Esophagus squamous epithelium (tissue), 5 donors: ENCODE results near the gene CNNM1. TPM values are rescaled to one million over a fixed set of nuclear protein-coding genes. Genes with fewer than 3 reads are reported as not detected.

Source experiments
- DNase-seq: peaks from one replicate; lab custom pipeline; 2025; lab: John Stamatoyannopoulos, UW
- H3K27ac ChIP-seq, 4 donors: fragments of 200-600 bp; sonication (generic); one replicate each; pipeline ENCODE4 v1.5.1; 2016 to 2019; ENCODE audit warnings: mild to moderate bottlenecking in 1 of 4
- H3K27me3 ChIP-seq, 4 donors: fragments of 200-600 bp; sonication (generic); 1 replicate in 3 of 4; 2 replicates in 1 of 4; pipeline versions ENCODE4 v1.5.1 to v1.6.0; 2017 to 2021; ENCODE audit warnings: antibody characterized with exemption in 1 of 4
- H3K36me3 ChIP-seq, 3 donors: fragments of 200-600 bp; sonication (generic); one replicate each; pipeline ENCODE4 v1.5.1; 2016 to 2019
- H3K4me1 ChIP-seq, 3 donors: fragments of 200-600 bp; sonication (generic); one replicate each; pipeline ENCODE4 v1.5.1; 2017 to 2019
- H3K4me3 ChIP-seq, 4 donors: fragments of 200-600 bp; sonication (generic); 1 replicate in 3 of 4; 2 replicates in 1 of 4; pipeline ENCODE4 v1.5.1; 2016 to 2019; ENCODE audit warnings: mild to moderate bottlenecking in 2 of 4, moderate library complexity in 1 of 4
- H3K9me3 ChIP-seq, 3 donors: fragments of 200-600 bp; sonication (generic); one replicate each; pipeline ENCODE4 v1.5.1; 2016 to 2019
- CTCF ChIP-seq, 6 experiments: fragments of 450-650 bp in 4 of 6; fragments of 200-600 bp in 2 of 6; sonication (generic) in 2 of 6; IDR thresholded peaks; one replicate each; pipeline ENCODE4 v1.5.1; 2016 to 2019; ENCODE audit warnings: antibody characterized with exemption in 6 of 6, mild to moderate bottlenecking in 4 of 6, moderate library complexity in 4 of 6
- POLR2A ChIP-seq, 4 donors: fragments of 450-650 bp; IDR thresholded peaks; one replicate each; pipeline ENCODE4 v1.6.1; 2017; ENCODE audit warnings: antibody characterized with exemption in 4 of 4, mild to moderate bottlenecking in 4 of 4, moderate library complexity in 3 of 4
- WGBS, 2 donors: methylation state at CpG; one replicate each; pipeline ENCODE4 v1.1.5; 2018; 5-methylcytosine and 5-hydroxymethylcytosine counted together
- intact Hi-C: fragments of 100-400 bp; cut with DNase I; formaldehyde crosslinking; loops from one replicate; pipeline ENCODE4 v1.15.0; 2022
- total RNA-seq, 4 donors: library from RNA; depleted of rRNA; stranded (reverse); fragments of >200 nt; gene quantifications; one replicate each; pipeline ENCODE4 v1.1.0, GENCODE V29; 2016
- donor health status: DM: yes; HTN: yes; CAD: no.

The CNNM1 gene
- total RNA-seq, 4 donors from 2014 or later, result 1.8 to 2.7 (median 2.1) TPM

GRCh38 chr10:99370993-99371392, 41.8 kb downstream of the CNNM1 start:
- H3K27me3 ChIP-seq, result no peaks in the 10 kb centered on the region
- no peaks in the 10 kb centered on the region for H3K36me3 ChIP-seq
- 43 to 46% methylated on average over 2 of the region's 2 CpGs for WGBS, 2 donors
- peaks cover 0 to 5% (median 0%) of the 10 kb centered on the region in 3 donors for H3K4me1 ChIP-seq
- intact Hi-C loops, result no loop called here
- TF ChIP-seq CTCF (IDR thresholded peaks at IDR 0.05) (peak in 3 of 6 experiments; percentile 25 to 48 (median 37)), POLR2A (IDR thresholded peaks at IDR 0.05) (no peak)
- no peak overlapping the region for H3K27ac ChIP-seq
- no peak overlapping the region for H3K4me3 ChIP-seq
- no peaks in the 10 kb centered on the region for H3K9me3 ChIP-seq
- DNase-seq, result no peak

- no peaks in the 10 kb centered on the region for H3K9me3 ChIP-seq
- 75 to 76% methylated on average over 9 of the region's 9 CpGs for WGBS, 2 donors
- no peak for DNase-seq
- TF ChIP-seq POLR2A (IDR thresholded peaks at IDR 0.05) (no peak), CTCF (IDR thresholded peaks at IDR 0.05) (no peak)
- H3K36me3 ChIP-seq, result no peaks in the 10 kb centered on the region
- peaks cover 0 to 5% (median 0%) of the 10 kb centered on the region in 3 donors for H3K4me1 ChIP-seq
- H3K27ac ChIP-seq, result no peak overlapping the region
- H3K27me3 ChIP-seq, result no peaks in the 10 kb centered on the region
- H3K4me3 ChIP-seq, result no peak overlapping the region
- intact Hi-C loops, result no loop called here
Observed at GRCh38 chr10:99372546-99373271, 43.6 kb downstream of the CNNM1 start.

GRCh38 chr10:99374526-99374925, 45.4 kb downstream of the CNNM1 start:
- intact Hi-C loops, result no loop called here
- TF ChIP-seq POLR2A (IDR thresholded peaks at IDR 0.05), result no peak
- no peak for TF ChIP-seq CTCF (IDR thresholded peaks at IDR 0.05)
- Histone ChIP-seq H3K36me3 (no peaks in the 10 kb centered on the region), H3K4me3 (no peak overlapping the region), H3K9me3 (no peaks in the 10 kb centered on the region), H3K27me3 (no peaks in the 10 kb centered on the region), H3K4me1 (peaks cover 0 to 5% (median 0%) of the 10 kb centered on the region in 3 donors), H3K27ac (no peak overlapping the region)
- no peak for DNase-seq
- 45 to 50% methylated on average over 2 of the region's 2 CpGs for WGBS, 2 donors

GRCh38 chr10:99374972-99375371, 45.8 kb downstream of the CNNM1 start:
- Histone ChIP-seq H3K4me1 (peaks cover 0 to 5% (median 0%) of the 10 kb centered on the region in 3 donors), H3K9me3 (no peaks in the 10 kb centered on the region), H3K27me3 (no peaks in the 10 kb centered on the region), H3K27ac (no peak overlapping the region), H3K36me3 (no peaks in the 10 kb centered on the region), H3K4me3 (no peak overlapping the region)
- TF ChIP-seq CTCF (IDR thresholded peaks at IDR 0.05) (no peak), POLR2A (IDR thresholded peaks at IDR 0.05) (no peak)
- no peak for DNase-seq
- intact Hi-C loops, result no loop called here
- WGBS, 2 donors, result 68 to 75% methylated on average over 3 of the region's 3 CpGs

GRCh38 chr10:99375426-99375825, 46.3 kb downstream of the CNNM1 start:
- H3K36me3 ChIP-seq, result no peaks in the 10 kb centered on the region
- H3K4me1 ChIP-seq, result peaks cover 0 to 5% (median 0%) of the 10 kb centered on the region in 3 donors
- H3K4me3 ChIP-seq, result no peak overlapping the region
- TF ChIP-seq CTCF (IDR thresholded peaks at IDR 0.05) (no peak), POLR2A (IDR thresholded peaks at IDR 0.05) (no peak)
- H3K27ac ChIP-seq, result no peak overlapping the region
- no peaks in the 10 kb centered on the region for H3K27me3 ChIP-seq
- no peak for DNase-seq
- no peaks in the 10 kb centered on the region for H3K9me3 ChIP-seq
- intact Hi-C loops, result no loop called here
